ENCODE data around the gene KRTAP20-2.

GRCh38 chr21:30646904-30647414, 12.0 kb downstream of the KRTAP20-2 start:
- TF ChIP-seq CTCF (IDR thresholded peaks at IDR 0.05; ENCODE audit: low read depth, low read length) (no peak), EZH2phosphoT487 (IDR thresholded peaks at IDR 0.05; ENCODE audit: low read depth) (no peak)

Data from OCI-LY3 (cell line).